Measurements from ENCODE around the gene AKTIP.
"Not testable (repeated sequence)": the region's sequence is repeated elsewhere in the genome, so short reads cannot be mapped to it uniquely, and the experiment has no call there.

Gene AKTIP

DNA sequence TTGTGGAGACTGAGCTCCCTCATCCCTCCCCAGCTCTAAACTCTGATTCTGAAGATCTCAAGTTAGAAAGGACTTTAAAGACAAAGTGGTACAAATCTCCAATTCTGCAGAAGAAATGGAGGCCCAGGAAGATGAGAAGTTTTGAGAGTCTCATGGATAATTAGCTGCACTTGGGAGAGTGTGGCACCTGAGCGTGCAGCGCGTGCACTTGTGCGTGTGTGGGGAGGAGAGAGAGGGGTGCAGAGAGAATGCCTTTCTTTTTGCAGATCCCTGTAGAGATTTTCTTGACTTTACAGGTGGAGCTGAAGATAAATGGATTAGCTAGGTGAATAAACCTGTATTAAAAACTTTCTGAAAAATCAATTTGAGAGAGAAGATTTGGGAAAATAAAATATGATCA lies 14.8 kb upstream of the AKTIP start:
- in situ Hi-C loops (cut with MboI; ENCODE audit: low sequenced_read_pairs): no loop called here

DNA sequence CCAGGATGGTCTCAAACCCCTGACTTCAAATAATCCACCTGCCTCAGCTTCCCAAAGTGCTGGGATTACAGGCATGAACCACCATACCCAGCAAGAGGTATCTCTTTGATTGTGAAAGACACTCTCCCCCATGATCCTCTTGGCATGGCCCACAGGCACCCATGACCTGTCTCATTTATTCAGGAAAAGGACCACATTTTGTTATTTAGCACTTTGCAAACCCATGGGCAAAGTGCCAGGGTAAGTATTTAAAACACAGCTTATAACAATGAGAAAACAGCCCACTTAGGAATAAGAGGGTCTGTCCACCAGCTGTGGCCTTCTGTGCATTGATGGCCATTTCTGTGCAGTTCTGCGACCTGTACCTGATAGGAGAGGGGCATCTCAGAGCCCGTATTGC lies 12.8 kb upstream of the AKTIP start:
- in situ Hi-C loops (cut with MboI; ENCODE audit: low sequenced_read_pairs): no loop called here

- in situ Hi-C loops (cut with MboI; ENCODE audit: low sequenced_read_pairs): no loop called here
Measured at GRCh38 chr16:53515259-53515658, 12.2 kb upstream of the AKTIP start.

GRCh38 chr16:53512795-53513194 lies 9.8 kb upstream of the AKTIP start:
- in situ Hi-C loops (cut with MboI; ENCODE audit: low sequenced_read_pairs): not testable (repeated sequence)

GRCh38 chr16:53511403-53512280 lies 8.6 kb upstream of the AKTIP start:
- in situ Hi-C loops (cut with MboI; ENCODE audit: low sequenced_read_pairs): no loop called here

GRCh38 chr16:53511084-53511402 lies 8.0 kb upstream of the AKTIP start:
- in situ Hi-C loops (cut with MboI; ENCODE audit: low sequenced_read_pairs): no loop called here

- in situ Hi-C loops (cut with MboI; ENCODE audit: low sequenced_read_pairs): no loop called here
Measured at GRCh38 chr16:53510704-53511070, 7.7 kb upstream of the AKTIP start.

DNA sequence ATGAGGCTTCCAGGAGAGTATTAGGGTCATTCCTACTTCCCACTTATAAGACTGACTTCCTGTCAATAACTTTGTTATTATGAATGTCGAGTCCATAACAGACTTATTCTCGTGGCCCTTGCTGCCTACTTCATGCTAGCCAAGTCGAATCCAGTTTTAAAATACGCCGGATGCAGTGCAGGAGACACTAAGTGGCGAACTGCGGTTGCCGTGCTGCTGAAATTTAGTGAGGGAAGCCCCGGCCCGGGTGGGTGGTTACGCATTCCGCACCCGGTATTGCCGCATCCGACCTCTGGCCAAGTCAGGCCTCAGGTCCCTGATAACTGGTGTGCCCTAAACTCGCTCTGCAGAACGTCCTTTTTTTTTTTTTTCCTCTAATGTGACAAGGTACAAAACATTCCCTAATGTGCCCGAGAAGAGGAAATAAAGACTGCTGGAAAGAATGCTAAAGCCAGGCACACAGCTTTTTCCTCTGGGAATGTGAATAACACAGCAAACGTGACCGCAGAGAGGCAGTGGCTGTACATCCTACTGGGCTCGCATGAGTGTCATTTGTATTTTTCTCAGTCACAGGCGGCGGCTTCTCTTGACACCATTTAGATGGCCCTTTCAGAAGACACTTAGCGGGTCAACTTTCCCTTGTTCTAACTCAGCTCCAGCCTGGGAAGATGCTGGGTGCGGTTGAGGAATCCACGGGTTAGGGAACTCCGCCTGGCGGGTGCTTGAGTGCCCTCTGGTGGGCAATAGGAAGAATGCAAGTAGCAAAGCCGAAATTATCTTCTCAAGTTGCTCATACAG lies 7.1 kb upstream of the AKTIP start:
- in situ Hi-C loops (cut with MboI; ENCODE audit: low sequenced_read_pairs): no loop called here

DNA sequence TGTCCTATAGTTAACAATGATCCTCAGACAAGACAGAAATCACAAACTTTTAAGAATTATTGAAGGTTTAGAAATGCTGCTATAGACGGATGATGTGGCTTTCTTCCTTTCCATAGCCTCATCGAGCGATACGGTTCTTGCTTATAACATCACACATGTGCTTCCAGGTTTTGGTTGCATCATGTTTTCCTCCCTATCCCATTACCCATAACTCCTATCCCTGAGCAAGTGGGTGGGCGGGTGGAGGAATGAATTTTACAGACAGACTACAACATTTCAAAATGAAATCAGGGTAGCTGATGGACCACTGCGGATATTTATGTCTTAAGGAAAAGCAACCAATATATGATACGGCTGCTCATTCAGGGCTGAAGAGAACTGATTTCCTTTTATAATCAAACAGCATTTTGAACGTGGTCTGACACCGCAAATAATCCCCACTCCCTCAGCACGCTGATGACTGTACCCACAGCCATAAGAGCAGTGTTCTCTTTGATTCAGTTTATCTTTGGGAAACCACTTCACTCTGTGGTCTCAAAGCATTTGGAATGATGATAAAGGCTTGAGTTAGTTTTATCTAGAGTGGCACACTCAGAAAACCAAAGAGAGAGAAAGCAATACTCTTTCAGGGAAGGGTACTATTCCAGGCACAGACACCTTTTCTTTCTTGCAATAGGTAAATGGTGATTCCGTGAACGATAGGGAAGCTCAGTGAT lies 4.6 kb upstream of the AKTIP start:
- in situ Hi-C loops (cut with MboI; ENCODE audit: low sequenced_read_pairs): no loop called here

- in situ Hi-C loops (cut with MboI; ENCODE audit: low sequenced_read_pairs): no loop called here
Measured at GRCh38 chr16:53506254-53506653, 3.2 kb upstream of the AKTIP start.

GRCh38 chr16:53504665-53505064 lies 1.7 kb upstream of the AKTIP start:
- in situ Hi-C loops (cut with MboI; ENCODE audit: low sequenced_read_pairs): no loop called here

GRCh38 chr16:53503991-53504663 lies 1.1 kb upstream of the AKTIP start:
- in situ Hi-C loops (cut with MboI; ENCODE audit: low sequenced_read_pairs): no loop called here

DNA sequence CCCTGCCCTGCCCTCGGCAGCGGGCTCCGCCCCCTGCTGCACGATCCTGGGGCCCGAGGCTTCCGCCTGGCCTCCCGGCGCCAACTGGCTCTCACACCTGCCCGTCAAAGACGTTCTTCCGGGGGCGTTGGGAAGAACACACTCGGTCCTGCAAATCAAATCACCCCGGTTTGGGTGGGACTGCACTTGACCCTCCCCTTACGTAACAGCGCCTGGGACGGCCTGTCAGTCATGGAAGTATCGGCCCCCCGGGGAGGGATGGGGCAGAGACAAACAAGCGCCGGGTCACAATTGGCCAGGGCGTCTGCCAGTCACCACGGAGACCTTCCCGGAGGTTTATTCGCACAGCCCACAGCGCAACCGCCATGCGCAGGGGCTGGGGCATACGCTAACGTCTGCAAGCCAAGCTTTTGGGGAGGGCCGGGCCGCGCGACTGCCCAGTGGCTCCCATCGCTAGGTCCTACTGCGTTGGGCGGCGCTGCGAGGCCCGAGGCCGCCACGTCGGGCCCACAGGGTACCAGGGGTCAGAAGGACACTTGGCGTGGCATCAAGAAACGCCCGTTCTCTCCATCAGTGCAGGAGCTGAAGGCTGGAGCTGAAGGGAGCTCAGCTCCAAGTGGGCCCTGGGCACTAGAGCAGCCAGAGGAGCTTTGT lies 388 bp upstream of the AKTIP start:
- in situ Hi-C loops (cut with MboI; ENCODE audit: low sequenced_read_pairs): no loop called here

- in situ Hi-C loops (cut with MboI; ENCODE audit: low sequenced_read_pairs): no loop called here
Measured at GRCh38 chr16:53501216-53501859, 1.7 kb downstream of the AKTIP start.

GRCh38 chr16:53498984-53499383 lies 4.0 kb downstream of the AKTIP start:
- in situ Hi-C loops (cut with MboI; ENCODE audit: low sequenced_read_pairs): no loop called here

GRCh38 chr16:53495325-53495724 lies 7.7 kb downstream of the AKTIP start:
- in situ Hi-C loops (cut with MboI; ENCODE audit: low sequenced_read_pairs): no loop called here

GRCh38 chr16:53494636-53495035 lies 8.4 kb downstream of the AKTIP start:
- in situ Hi-C loops (cut with MboI; ENCODE audit: low sequenced_read_pairs): no loop called here

DNA sequence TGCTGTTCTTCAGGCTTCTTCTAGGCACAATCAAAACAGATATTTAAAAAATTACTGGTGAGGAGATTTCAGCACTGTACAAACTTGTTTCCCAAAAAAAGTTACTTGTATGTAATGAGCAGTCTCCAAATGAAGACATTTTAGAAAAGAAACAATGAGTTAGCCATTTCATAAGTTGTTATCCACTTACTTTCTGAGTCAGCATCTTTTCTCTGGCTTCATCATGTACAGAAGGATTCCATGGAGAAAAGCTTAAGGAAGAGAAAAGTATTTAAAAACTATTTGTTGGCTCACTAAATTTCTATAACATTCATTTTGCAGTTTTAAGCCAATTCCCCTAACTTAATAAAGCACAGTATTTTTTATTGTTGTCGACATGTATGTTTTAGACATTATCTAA lies 10.5 kb downstream of the AKTIP start:
- in situ Hi-C loops (cut with MboI; ENCODE audit: low sequenced_read_pairs): no loop called here

- in situ Hi-C loops (cut with MboI; ENCODE audit: low sequenced_read_pairs): no loop called here
Measured at GRCh38 chr16:53489755-53490154, 13.3 kb downstream of the AKTIP start.

DNA sequence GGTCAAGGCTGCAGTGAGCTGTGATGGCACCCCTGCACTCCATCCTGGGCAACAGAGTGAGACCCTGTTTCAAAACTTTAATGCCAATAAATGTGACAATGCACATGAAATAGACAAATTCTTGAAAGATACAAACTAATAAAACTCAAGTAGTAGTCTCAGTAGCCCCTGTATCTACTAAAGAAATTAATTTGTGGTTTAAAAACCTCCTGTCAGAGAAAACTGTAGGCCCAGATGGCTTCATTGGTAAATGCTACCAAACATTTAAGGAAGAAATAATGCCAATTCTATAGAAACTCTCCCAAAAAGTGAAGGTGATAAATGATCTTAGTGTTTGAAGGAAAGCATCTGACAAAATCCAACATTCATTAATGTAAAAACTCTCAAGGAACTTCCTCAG lies 16.8 kb downstream of the AKTIP start:
- in situ Hi-C loops (cut with MboI; ENCODE audit: low sequenced_read_pairs): no loop called here

Measured in HL-60/S4 treated with phorbol 12-myristate 13-acetate at 8.2 ng/mL for 4 days and 3 days (cell line).